Loucy (cell line): ENCODE data around the gene SMTNL2.
"Not testable (repeated sequence)": the region's sequence is repeated elsewhere in the genome, so short reads cannot be mapped to it uniquely, and the experiment has no call there.

Experiments
- CTCF ChIP-seq: fragments of 200-600 bp; sonication (generic); conservative IDR thresholded peaks from 2 replicates; pipeline ENCODE4 v1.5.1; 2014; ENCODE audit warnings: mild to moderate bottlenecking, antibody characterized with exemption, low read length
- EZH2phosphoT487 ChIP-seq: fragments of 200-600 bp; IDR thresholded peaks from 2 replicates; pipeline ENCODE4 v1.6.1; 2018; ENCODE audit warnings: antibody characterized with exemption, mild to moderate bottlenecking, moderate library complexity, borderline replicate concordance

DNA sequence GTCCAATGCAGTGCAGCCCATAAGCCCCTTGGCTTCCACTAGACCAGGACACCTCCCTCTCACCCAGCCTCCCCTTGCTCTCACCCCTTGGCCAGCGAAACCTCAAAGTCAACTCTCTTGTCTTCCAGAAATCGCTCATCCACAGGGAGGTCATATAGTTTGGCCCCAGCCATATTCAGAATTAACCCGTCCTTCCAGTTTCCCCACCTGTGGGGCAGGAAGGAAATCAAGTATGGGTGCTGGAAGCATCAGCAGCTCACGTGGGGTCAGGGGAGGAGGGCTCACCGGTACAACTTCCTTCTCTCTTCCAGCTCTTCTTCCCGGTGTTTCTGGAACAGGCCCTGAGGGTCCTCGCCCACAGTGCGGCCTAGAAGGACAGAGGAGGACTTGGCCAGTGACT lies 54.4 kb downstream of the SMTNL2 start:
- not testable (repeated sequence) for TF ChIP-seq CTCF, EZH2phosphoT487
